ENCODE results near the gene DDN.

GRCh38 chr12:48981757-48982157 lies 17.4 kb downstream of the DDN start:
- TF ChIP-seq CTCF (IDR thresholded peaks at IDR 0.05) (no peak), EZH2 (IDR thresholded peaks at IDR 0.05; ENCODE audit: borderline replicate concordance, insufficient read depth, low read depth, low read length, poor library complexity, severe bottlenecking) (no peak)

Data from B cell (primary cell).